Thyroid gland (tissue), 4 donors: ENCODE data around the gene HCFC1R1. TPM values are rescaled to one million over a fixed set of nuclear protein-coding genes. Genes with fewer than 3 reads are reported as not detected.

ENCODE experiments used
- DNase-seq, 2 donors: peaks; one replicate each; pipeline ENCODE4 v3.0.0-alpha.2; 2019
- H3K27ac ChIP-seq, 3 donors: fragments of 200-600 bp; sonication (generic); 1 replicate in 2 of 3; 2 replicates in 1 of 3; pipeline ENCODE4 v1.5.1; 2016 to 2019; ENCODE audit warnings: mild to moderate bottlenecking in 1 of 3, moderate library complexity in 1 of 3
- H3K27me3 ChIP-seq: fragments of 200-600 bp; sonication (generic); one replicate; pipeline ENCODE4 v1.5.1; 2019
- H3K36me3 ChIP-seq, 2 donors: fragments of 200-600 bp; sonication (generic); one replicate each; pipeline ENCODE4 v1.5.1; 2016 to 2019
- H3K4me1 ChIP-seq, 2 donors: fragments of 200-600 bp; sonication (generic); one replicate each; pipeline ENCODE4 v1.5.1; 2017 to 2019
- H3K4me3 ChIP-seq, 3 donors: fragments of 200-600 bp; sonication (generic); replicated peaks in 1 of 3; 1 replicate in 2 of 3; 2 replicates in 1 of 3; pipeline ENCODE4 v1.5.1; 2016; ENCODE audit warnings: mild to moderate bottlenecking in 1 of 3
- H3K9me3 ChIP-seq: fragments of 200-600 bp; sonication (generic); one replicate; pipeline ENCODE4 v1.5.1; 2017
- CTCF ChIP-seq, 6 experiments: fragments of 200-600 bp in 3 of 6; fragments of 450-650 bp in 3 of 6; sonication (generic) in 3 of 6; IDR thresholded peaks; one replicate each; pipeline ENCODE4 v1.5.1; 2016 to 2019; ENCODE audit warnings: antibody characterized with exemption in 6 of 6, mild to moderate bottlenecking in 2 of 6, inconsistent platforms in 1 of 6, moderate library complexity in 1 of 6
- POLR2A ChIP-seq, 2 donors: fragments of 450-650 bp; IDR thresholded peaks; one replicate each; pipeline ENCODE4 v1.6.1; 2017; ENCODE audit warnings: antibody characterized with exemption in 2 of 2, mild to moderate bottlenecking in 2 of 2, moderate library complexity in 1 of 2
- WGBS, 2 donors: methylation state at CpG; one replicate each; pipeline ENCODE4 v1.1.5; 2017; 5-methylcytosine and 5-hydroxymethylcytosine counted together
- intact Hi-C: fragments of 100-400 bp; cut with DNase I; formaldehyde crosslinking; loops from one replicate; pipeline ENCODE4 v1.15.1; 2023
- total RNA-seq, 4 donors: library from RNA; depleted of rRNA; stranded (reverse); fragments of >200 nt; gene quantifications; one replicate each; pipeline ENCODE4 v1.2.3, GENCODE V29; 2016

HCFC1R1 gene
- total RNA-seq, 4 donors from 2014 or later: 10.1 to 51.7 (median 29.7) TPM

- WGBS, 2 donors: 4% methylated on average over 7 to 16 of the region's 54 CpGs
- TF ChIP-seq POLR2A (IDR thresholded peaks at IDR 0.05) (no peak), CTCF (IDR thresholded peaks at IDR 0.05) (no peak)
- H3K4me1 ChIP-seq: peaks cover 10 to 20% of the 10 kb centered on the region in 2 donors
- H3K27me3 ChIP-seq: peaks cover 31% of the 10 kb centered on the region
- intact Hi-C loops: no loop called here
- no peak overlapping the region for H3K27ac ChIP-seq
- H3K9me3 ChIP-seq: no peaks in the 10 kb centered on the region
- H3K36me3 ChIP-seq: no peaks in the 10 kb centered on the region
- peak overlapping the region in 1 of 3 donors; percentile 19 for H3K4me3 ChIP-seq
- DNase-seq: no peak
Measured at GRCh38 chr16:3046641-3047386, 23.1 kb upstream of the HCFC1R1 start.

GRCh38 chr16:3045758-3046640, 22.3 kb upstream of the HCFC1R1 start, which contains the start of gene MMP25:
MMP25 (plus strand) TSS chr16:3046561; CDS start chr16:3046918, 357 bp downstream.
- Histone ChIP-seq H3K9me3 (no peaks in the 10 kb centered on the region), H3K36me3 (no peaks in the 10 kb centered on the region), H3K27me3 (peaks cover 31% of the 10 kb centered on the region), H3K4me3 (peak within 1 kb of the TSS in 1 of 3 donors; percentile 19), H3K4me1 (peaks cover 10 to 20% of the 10 kb centered on the region in 2 donors), H3K27ac (no peak within 1 kb of the TSS)
- DNase-seq: no peak
- TF ChIP-seq CTCF (IDR thresholded peaks at IDR 0.05): no peak
- TF ChIP-seq POLR2A (IDR thresholded peaks at IDR 0.05): no peak
- WGBS, 2 donors: 3% methylated on average over 18 of the region's 86 CpGs; no CpG with 5 or more reads in 1 of the 2 donors
- intact Hi-C loops: no loop called here

- H3K36me3 ChIP-seq: no peaks in the 10 kb centered on the region
- WGBS, 2 donors: 86 to 89% methylated on average over 6 of the region's 6 CpGs
- intact Hi-C loops: no loop called here
- TF ChIP-seq POLR2A (IDR thresholded peaks at IDR 0.05): no peak
- H3K4me3 ChIP-seq: no peak overlapping the region
- no peaks in the 10 kb centered on the region for H3K9me3 ChIP-seq
- peaks cover 31% of the 10 kb centered on the region for H3K27me3 ChIP-seq
- DNase-seq: no peak
- H3K27ac ChIP-seq: no peak overlapping the region
- peaks cover 10 to 20% of the 10 kb centered on the region in 2 donors for H3K4me1 ChIP-seq
Measured at GRCh38 chr16:3044708-3045107, 21.0 kb upstream of the HCFC1R1 start.

DNA sequence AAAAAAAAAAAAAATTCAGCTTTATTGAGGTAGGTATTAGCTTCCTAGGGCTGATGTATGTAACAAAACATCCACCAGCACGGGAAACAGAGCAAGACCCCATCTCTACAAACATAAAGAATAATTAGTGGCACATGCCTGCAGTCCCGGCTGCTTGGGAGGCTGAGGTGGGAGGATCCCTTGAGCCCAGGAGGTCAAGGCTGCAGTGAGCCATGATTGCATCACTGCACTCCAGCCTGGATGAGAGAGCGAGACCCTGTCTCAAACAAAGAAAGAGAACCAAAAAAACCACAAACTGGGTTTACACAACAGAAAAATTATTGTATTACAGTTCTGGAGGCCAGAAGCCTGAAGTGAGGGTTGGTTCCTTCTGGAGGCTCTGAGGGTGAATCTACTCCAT, 18.6 kb upstream of the HCFC1R1 start:
- Histone ChIP-seq H3K27ac (no peak overlapping the region), H3K27me3 (peaks cover 31% of the 10 kb centered on the region), H3K9me3 (no peaks in the 10 kb centered on the region), H3K4me3 (no peak overlapping the region), H3K4me1 (peaks cover 13 to 26% of the 10 kb centered on the region in 2 donors), H3K36me3 (no peaks in the 10 kb centered on the region)
- no peak for DNase-seq
- intact Hi-C loops: no loop called here
- TF ChIP-seq CTCF (IDR thresholded peaks at IDR 0.05) (no peak), POLR2A (IDR thresholded peaks at IDR 0.05) (no peak)
- 83 to 91% methylated on average over 3 of the region's 3 CpGs for WGBS, 2 donors

GRCh38 chr16:3038896-3039295, 15.2 kb upstream of the HCFC1R1 start:
- H3K27ac ChIP-seq: no peak overlapping the region
- H3K9me3 ChIP-seq: no peaks in the 10 kb centered on the region
- no peak for TF ChIP-seq POLR2A (IDR thresholded peaks at IDR 0.05)
- no peak for TF ChIP-seq CTCF (IDR thresholded peaks at IDR 0.05)
- 82 to 83% methylated on average over 5 of the region's 5 CpGs for WGBS, 2 donors
- no peak overlapping the region for H3K4me3 ChIP-seq
- no peaks in the 10 kb centered on the region for H3K36me3 ChIP-seq
- intact Hi-C loops: no loop called here
- peaks cover 3 to 14% of the 10 kb centered on the region in 2 donors for H3K4me1 ChIP-seq
- DNase-seq: no peak
- peaks cover under 1% of the 10 kb centered on the region for H3K27me3 ChIP-seq
